GM21723 (cell line): Measurements from ENCODE around the gene SLC7A10.

Experiments used
- ATAC-seq: cut with Tn5 transposase; IDR thresholded peaks from one replicate; pipeline ENCODE4 v1.9.1; 2021; ENCODE audit warnings: mild to moderate bottlenecking, moderate library complexity; ENCODE audit not compliant: unreplicated experiment

The SLC7A10 gene

DNA sequence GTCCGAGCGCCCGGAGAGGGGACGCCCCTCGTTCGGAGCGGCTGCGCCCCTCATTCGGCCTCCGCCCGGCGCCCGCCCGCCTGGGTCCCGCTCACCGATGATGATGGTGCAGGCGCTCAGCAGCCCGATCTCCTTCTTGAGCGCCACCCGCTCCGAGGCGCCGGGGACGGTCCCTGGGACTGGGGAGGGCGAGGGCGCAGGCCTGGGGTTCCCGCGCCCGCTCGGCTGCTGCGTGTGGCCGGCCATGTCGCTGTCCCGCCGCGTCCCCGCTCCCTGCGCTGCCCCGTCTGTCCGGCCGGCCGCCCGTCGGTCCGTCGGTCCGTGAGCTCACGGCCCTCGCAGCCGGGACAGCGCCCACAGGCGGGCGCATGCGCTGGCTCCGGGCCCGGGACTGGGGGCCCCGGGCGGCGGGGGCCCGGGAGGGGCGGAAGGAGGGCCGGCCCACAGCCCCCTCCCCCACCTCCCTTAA, at the start of gene SLC7A10:
Gene SLC7A10 (minus strand): TSS at position 393 of the 469 bp plus-strand sequence. CDS start 147 bp downstream, at position 246.
- no peak for ATAC-seq

DNA sequence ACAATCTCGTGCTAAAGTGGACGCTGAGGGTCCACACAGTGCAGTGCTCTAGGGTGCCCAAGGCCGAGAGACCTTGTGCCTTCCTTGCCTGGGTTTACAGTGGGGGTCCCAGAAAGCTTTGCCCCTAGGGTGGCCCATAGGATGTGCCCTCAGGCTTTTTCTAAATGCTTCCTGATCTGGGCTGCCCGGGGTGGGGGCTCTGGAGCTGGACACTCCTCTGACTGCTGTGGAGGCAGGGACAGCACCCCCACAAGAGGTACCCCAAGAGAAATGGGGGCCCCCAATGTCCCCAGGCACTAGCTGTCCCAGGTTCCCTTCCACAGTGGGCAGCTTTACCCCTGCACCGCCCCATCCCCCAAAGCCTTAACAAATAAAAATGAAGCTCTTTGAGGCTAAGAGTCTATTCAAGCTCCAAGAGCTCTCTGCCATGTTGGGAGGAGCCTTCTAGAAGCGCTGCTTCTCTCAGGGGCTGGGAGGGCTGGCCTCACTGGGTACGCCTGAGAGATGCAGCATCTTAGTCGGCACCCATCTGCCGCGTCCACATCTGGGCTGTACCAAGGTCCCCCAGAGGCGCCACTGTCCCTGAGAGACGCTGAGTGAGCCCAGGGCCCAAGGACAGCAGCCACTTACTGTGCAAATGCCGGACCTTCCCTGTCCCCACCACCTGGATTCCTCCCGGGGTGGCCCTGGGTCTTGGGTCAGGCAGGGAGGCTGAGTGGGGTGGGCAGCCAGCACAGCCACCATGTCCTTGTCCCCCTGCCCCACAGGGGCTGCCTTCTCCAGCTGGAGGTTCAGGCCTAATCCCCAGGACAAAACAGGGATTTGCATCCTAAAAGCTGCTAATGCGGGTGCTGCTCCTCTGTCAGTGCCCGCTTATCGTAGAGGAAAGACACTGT, 49.3 kb upstream of the SLC7A10 start:
- no peak for ATAC-seq

DNA sequence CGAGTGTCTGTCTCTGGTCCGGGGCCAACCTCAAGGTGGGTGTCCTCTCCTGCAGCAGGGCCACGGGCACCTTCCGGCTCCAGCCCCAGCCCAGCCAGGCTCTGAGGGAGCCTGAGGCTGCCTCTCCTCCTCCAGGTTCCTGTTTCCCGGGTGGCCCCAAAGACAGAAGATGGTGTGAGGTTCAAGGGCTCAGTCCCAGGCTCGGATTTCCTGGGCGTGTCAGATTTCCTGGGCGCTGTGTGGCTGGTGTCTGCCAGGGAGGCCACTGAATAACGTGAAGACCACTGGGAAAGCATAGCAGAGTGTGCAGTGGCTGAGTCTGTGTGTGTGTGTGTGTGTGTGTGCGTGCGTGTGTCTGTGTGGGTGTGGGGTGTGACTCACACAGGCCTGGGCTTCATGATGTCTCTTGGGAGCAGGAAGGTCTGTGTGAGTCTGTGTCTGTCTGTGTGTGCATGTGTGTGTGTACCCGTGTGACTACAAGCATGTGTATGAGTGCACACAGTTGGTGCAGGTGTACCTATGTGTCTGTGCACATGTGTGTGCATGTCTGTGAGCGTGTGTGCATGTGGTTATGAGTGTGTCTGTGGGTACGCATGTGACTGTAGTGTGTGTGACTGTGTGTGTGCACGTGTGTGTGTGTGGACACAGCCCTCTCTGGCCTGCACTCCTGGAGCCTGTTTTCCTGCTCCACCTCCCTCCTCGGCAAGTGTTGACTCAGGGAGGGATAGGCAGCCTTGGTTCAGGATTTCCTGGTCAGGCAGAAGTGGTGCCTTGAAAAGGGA, 48.4 kb upstream of the SLC7A10 start:
- ATAC-seq = no peak

DNA sequence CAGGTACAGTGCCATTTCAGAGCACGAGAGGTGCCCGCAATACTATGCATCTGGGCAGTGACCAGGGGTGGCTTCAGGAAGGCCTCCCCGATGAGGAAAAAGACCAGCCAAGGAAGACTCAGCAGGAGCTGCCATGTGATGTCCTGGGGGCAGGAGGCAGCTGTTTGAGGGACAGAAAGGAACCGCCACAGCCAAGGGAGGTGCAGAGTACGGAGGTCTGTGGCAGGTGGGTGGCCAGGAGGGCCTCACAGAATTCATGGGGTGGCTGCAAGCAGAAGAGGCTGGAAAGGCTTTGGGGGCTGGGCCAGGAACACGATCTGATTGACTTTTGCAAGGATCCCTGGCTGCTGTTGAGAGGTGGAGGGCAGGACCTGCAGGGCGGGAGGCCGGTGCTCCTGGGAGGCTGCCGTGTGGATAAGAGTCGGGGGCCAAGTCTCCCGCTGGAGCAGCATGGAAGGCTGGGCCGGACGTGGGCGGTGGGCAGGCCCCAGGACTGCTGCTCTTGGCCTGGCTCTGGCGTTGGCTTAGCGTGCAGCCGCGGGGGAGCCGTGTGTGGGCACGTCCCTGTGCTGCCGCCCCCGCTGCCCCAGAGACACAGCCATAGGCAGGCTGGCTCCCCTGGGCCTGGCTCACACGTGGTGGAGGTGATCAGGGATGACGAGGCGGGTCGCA, 47.6 kb upstream of the SLC7A10 start:
- ATAC-seq = no peak

DNA sequence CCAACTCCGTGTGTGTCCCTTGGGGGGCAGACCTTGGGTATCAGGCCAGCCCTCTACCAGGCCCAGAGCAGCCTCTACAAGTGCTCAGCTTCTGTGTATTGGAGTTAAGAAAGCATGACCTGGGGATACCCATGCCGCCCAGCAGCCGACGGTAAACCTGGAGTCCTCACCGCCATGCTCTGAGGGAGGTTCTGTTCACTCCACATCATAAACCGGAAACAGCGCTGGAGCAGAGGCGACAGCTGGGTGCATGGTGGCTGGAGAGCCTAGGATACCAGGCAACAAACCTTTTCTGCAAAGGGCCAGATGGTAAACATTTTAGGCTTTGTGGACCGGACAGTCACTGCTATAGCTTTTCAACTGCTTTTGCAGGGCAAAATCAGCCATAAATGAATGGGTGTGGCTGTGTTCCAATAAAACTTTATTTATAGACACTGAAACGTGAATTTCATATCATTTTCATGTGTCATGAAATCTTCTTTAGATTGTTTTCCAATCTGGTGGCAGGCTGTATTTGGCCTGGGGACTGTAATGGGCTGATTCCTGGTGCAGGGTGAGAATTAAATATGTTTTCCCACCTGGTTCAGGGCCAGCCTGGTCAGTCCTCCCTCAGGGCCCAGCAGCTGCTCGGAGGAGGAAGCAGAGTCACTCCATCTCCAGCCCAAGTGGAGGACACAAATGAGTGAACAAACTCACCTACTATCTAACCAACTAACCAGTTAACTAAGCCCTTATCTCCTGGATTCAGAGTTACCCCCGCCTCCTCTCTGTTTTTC, 45.8 kb upstream of the SLC7A10 start:
- no peak for ATAC-seq

DNA sequence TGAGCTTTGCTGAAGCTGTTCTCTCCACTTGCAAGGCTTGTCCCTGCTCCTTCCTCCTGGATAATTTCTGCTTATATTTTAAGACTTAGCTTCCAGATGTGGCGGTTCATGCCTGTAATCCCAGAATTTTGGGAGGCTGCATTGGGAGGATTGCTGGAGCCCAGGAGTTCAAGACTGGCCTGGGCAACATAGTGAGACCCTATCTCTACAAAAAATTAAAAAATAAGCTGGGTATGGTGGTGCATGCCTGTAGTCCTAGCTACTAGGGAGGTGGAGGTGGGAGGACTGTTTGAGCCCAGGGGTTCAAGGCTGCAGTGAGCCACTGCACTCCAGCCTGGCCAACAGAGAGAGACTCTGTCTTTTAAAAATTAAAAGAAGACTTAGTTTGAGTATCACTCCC, 45.1 kb upstream of the SLC7A10 start:
- ATAC-seq = no peak

DNA sequence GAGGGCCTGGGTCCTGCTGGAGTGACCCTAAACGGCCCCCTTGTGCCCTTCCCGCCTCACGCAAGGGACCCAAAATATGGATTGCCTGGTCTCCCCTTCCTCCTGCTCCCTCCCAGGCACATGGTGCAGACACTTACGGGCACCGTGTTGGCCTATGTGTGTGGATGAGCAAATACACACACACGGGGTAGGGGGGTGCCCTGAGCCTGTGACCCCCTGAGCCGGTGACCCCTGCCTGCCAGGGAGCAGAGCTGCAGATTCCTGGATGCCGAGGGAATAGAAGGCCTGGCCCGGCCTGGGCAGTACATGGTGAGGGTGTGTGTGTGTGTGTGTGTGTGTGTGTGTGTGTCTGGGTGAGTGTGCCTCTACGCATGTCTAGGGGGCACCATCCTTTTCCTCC, 43.4 kb upstream of the SLC7A10 start:
- no peak for ATAC-seq

DNA sequence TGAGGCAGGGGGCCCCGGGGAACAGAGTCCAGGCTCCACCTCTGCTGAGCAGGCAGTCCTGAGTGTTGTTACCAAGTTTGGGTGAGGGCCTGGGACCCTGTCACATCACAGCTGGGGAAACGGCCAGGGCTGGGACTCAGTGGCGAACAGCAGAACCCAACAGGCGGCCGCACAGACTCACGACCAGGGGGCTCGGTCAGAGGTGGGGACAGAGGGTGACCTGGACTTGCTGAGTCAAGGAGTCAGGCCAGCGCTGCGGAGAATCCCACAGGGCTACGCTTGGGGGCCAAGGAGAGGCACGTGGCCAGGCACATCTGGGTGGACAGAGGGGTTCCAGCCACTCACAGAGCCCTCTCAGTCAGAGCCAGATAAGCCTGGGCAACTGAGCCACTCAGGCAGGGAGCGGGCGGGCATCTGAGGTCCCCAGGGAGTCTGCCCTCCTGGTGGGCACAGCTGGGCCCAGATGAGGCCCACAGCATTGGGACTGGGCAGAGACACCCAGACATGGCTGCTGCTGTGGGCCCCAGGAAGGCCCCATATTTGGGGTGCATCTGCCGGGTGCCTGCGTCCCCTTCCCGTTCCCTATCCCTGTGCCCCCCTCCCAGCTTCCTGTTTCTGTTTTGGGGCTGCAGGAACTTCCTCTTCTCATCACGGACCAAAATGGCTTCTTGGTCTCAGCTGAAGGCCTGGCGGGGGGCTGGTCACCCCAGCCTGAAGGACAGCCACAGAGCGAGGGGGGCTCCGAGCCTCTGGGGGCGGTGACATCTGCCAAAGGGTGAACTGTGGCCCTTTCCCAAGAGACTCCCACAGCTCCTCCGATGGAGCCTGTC, 42.7 kb upstream of the SLC7A10 start:
- no peak for ATAC-seq

DNA sequence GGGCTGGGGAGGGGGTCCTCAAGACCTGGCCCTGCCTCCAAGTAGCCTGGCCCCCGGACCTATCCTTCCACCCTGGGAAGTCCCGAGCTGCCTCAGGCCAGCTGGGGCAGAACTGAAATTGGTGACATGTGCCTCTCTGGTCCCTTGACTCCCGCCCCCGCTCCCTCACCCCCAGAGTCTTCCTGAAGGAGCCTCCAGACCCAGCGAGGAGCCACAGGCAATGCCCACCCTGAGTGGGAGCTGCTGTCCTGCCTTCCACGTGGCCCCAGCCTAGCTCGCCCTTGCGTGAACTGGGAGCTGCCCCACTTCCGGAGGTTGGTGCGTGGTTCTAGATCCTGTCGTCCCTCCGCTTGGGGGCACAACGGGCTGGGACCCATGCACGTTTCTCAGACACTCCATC, 42.1 kb upstream of the SLC7A10 start:
- no peak for ATAC-seq

DNA sequence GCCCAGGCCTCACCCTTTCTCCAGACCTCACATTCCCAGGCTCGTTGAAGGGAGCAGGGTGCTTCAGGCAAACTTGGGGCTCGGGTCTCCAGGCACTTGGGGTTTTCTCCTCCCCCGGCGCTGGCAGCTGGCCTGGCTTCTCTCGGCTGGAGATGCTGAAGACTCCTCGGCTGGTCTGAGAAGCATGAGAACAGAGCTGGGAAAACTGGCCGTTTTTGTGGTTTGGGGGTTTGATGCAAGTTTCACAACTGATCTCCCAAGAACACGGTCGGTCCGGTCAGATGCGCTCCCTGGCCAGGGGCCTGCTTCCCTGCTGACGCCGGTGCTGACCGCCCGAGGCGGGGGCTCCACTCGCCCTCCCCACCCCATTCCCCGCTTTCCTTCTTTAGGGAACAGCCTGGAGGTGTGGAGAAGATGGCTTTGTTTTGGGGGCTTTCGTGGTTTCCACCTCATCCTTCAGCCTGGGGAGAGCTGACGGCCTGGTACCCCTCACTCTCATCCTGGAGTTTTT, 41.4 kb upstream of the SLC7A10 start:
- no peak for ATAC-seq

DNA sequence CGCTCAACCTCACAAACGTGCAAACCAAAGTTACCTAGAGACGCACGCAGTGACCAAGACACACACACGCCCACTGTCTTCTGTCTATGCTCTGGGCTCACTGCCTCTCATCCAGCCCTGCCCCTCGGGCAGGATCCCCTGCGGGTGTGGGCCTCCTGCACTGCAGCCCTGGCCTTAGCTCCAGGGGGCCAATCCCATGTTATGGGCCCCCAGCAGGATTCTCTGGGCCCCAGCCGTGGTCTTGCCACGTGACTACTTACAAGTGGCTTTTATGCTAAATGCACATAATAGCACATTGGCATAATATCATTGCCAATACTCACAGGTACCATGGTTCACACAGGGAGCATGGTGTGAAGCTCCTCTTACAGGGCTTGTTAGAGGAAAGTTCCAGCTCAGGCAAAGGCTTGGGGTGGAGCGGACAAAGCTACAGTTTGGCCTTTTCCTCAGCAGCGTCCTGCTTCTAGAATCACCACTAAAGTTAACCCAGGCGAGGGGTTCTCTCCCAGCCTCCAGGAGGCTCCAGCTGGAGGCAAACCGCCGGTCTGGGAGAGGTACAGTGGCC, 39.3 kb upstream of the SLC7A10 start:
- no peak for ATAC-seq

DNA sequence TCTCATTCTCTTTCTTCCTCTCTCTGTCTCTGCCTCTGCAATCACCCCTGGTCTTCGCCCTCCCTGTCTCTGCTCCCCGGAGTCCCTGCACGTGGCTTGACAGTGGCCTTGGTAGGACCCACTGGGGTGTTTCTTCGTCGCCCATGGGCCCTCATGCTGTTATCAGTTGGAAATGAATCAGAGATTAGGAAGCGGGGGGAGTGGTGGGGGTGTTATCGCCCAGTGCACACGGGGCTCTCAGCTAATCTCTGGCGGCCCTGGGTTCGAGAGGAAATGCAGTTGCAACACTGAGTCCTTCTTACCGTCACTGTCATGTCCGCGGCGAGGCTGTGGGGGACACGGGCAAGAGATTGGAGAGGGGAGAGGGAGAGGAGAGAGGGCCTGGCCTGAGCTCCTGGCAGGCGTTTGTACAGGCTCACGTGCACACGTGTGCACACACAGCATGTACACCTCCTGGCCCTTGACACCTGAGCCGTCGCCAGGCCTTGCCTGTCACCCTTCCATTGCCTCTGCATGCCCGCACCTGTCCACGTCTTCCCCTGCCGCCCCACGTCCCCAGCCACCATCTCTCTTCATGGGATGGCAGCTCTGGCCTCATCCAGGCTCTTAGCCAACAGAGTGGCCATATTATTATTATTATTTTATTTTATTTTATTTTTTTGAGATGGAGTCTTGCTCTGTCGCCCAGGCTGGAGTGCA, 37.8 kb upstream of the SLC7A10 start:
- ATAC-seq = no peak

DNA sequence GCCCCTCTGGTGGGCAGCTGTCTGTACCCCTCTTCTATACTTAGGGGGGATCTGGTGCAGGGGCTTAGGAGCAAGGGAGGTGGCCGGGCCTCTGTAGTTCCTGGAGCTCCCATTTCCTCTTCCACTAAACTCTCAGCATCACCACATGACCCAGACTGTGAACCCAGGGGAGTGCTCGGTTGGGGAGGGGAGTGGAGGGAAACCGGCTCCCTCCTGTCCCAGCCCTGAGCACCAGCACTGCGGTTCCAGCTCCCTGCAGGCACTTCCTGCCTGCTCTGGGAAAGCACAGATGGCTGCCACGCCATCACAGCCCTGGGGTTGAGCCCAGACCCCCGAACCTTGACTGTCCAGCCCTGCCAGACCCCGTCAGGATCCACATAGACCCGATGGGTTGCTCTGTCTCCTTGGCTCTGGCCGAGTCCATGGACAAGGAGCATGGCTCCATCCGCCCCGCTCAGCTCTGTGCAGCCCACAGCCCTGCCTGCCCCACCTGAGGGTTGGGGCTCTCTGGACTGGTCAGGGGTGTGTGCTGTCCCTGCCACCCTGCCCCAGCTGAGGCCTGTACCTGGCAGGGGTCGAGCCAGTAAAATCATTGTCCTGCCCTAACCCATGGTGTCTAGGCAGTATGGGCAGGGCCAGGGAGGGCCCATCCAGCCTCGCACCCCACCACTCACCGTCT, 36.0 kb upstream of the SLC7A10 start:
- ATAC-seq = no peak

DNA sequence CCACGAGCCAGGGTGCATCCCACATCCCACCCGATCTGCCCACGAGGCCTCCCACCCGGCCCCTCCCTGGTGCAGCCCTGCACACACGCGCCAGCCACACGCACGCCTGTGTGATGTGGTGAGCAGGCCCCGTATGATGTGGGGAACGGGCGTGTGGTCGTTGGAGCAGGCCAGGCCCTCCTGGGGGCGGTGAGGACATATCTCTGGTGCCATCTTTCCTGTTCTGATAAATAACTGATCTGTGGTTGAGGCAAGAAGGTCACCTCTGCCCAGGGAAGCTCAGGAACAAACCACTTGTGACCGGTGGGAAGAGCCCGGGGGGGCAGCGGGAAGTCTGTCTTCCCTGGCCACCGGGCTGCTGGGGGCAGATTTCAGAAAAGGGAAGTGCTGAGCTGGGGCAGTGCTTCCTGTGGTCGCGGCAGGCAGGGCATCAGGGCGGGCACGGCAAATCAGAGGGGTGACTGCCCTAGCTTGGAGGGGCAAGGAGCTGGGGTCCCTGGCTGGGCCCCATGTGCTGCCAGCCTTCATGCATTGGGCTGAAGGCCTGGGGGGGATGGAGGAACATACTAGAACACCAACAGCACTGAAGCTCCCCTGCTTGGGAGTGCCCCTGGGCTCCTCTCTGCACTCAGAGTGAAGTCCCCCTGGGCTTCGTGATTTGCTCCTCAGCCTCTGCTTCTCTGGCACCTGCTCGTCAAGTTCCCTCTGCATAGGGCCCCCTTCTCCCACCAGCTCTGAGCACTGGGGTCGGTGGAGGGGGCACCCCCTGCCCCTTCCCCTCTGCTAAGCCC, 35.2 kb upstream of the SLC7A10 start:
- no peak for ATAC-seq

DNA sequence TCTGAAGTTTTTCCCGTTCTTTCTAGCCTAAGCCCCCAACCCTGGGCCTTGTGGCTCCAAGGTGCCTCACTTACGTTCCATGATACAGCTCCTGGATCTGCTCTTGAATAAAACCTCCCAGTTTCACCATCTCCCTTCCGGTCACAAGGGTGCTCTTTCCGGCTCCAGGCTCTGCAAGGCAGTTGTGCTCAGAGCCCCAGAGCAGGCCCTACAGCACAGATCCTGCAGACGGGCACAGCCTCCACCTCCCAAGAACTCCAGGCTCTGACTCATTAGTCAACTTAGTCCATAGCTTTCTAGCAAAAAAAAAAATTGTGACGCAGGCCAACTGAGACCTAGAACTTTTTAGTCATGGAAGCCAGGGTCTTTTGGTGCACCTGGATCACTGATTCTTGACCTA, 33.9 kb upstream of the SLC7A10 start:
- no peak for ATAC-seq

DNA sequence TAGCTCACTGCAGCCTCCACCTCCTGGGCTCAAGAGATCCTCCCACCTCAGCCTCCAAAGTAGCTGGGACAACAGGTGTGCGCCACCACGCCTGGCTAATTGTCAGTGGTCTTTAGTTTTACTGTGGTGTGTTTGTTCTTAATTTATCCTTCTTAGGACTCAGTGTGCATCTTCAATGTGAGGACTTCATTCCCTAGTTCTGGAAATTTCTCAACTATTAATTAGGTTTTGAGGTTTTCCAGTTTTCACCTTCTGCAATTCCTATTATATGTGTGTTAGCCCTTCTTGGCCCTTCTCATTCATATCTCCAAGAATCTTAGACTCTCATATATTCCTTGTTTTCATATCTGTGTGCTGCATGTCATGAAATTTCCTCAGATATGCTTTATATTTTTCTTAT, 32.2 kb upstream of the SLC7A10 start:
- ATAC-seq = no peak

DNA sequence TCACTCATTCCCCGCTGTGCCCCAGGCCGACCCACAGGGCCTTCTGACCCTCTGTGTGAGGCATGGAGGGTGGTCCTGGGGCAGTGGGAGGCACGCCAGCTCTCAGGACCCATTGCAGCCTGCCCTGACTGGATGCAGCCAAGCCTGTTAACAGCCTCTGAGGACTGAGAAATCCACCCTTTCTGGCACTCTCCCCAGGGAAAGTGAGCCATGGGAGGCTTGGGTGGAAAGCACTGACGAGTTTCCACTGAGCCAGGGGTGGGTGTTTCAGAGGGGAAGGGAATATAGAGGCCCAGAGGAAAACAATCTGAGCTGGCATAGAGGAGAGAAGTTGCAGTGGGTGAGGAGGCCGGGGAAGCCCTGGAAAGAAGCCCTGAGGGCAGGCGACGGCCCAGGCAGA, 30.6 kb upstream of the SLC7A10 start:
- ATAC-seq = no peak
